Epithelial cell of prostate (primary cell): ENCODE measurements around the gene MBD2.
A peak's percentile ranks its signal among the peaks of the same experiment; 100 is the strongest.
"Not testable (repeated sequence)": the region's sequence is repeated elsewhere in the genome, so short reads cannot be mapped to it uniquely, and the experiment has no call there.

Experiments used
- DNase-seq: peaks from one replicate; pipeline ENCODE4 v3.0.0-alpha.2; 2011; ENCODE audit warnings: low read depth, low spot score
- H3K27ac ChIP-seq: fragments of 450-650 bp; 2 replicates; pipeline ENCODE4 v1.5.1; 2017; ENCODE audit warnings: mild to moderate bottlenecking

The MBD2 gene

GRCh38 chr18:54157646-54158385 lies 66.7 kb downstream of the MBD2 start:
- DNase-seq: no peak
- H3K27ac ChIP-seq: no peak overlapping the region

- no peak for DNase-seq
- H3K27ac ChIP-seq: no peak overlapping the region
Measured at GRCh38 chr18:54155412-54155811, 69.1 kb downstream of the MBD2 start.

GRCh38 chr18:54154231-54154630 lies 70.2 kb downstream of the MBD2 start:
- H3K27ac ChIP-seq: no peak overlapping the region

GRCh38 chr18:54151376-54151775 lies 73.1 kb downstream of the MBD2 start:
- H3K27ac ChIP-seq: peak overlapping the region; percentile 96
- no peak for DNase-seq

More at GRCh38 chr18:54154231-54154630, 70.2 kb downstream of the MBD2 start:
- no peak for DNase-seq

- H3K27ac ChIP-seq: peak overlapping the region; percentile 96
- peak; percentile 22 for DNase-seq
Measured at GRCh38 chr18:54150226-54150625, 74.2 kb downstream of the MBD2 start.

- H3K27ac ChIP-seq: peak overlapping the region; percentile 96
- peak; percentile 82 for DNase-seq
Measured at GRCh38 chr18:54149078-54149697, 75.3 kb downstream of the MBD2 start.

GRCh38 chr18:54148678-54149077 lies 75.8 kb downstream of the MBD2 start:
- DNase-seq: no peak
- peak overlapping the region; percentile 96 for H3K27ac ChIP-seq

- no peak for DNase-seq
- H3K27ac ChIP-seq: peak overlapping the region; percentile 96
Measured at GRCh38 chr18:54148151-54148550, 76.3 kb downstream of the MBD2 start.

GRCh38 chr18:54147439-54147838 lies 77.0 kb downstream of the MBD2 start:
- peak overlapping the region; percentile 96 for H3K27ac ChIP-seq
- DNase-seq: no peak

GRCh38 chr18:54141041-54141608 lies 83.3 kb downstream of the MBD2 start:
- no peak for DNase-seq
- peak overlapping the region; percentile 32 for H3K27ac ChIP-seq

- no peak for DNase-seq
- peak overlapping the region; percentile 32 for H3K27ac ChIP-seq
Measured at GRCh38 chr18:54140641-54141040, 83.8 kb downstream of the MBD2 start.

GRCh38 chr18:54135216-54135615 lies 89.3 kb downstream of the MBD2 start:
- DNase-seq: no peak
- H3K27ac ChIP-seq: no peak overlapping the region

- DNase-seq: no peak
- H3K27ac ChIP-seq: peak overlapping the region; percentile 46
Measured at GRCh38 chr18:54134053-54134452, 90.4 kb downstream of the MBD2 start.

GRCh38 chr18:54130631-54131030 lies 93.8 kb downstream of the MBD2 start:
- H3K27ac ChIP-seq: no peak overlapping the region
- DNase-seq: no peak

GRCh38 chr18:54130177-54130576 lies 94.3 kb downstream of the MBD2 start:
- DNase-seq: no peak
- H3K27ac ChIP-seq: no peak overlapping the region

- DNase-seq: no peak
- H3K27ac ChIP-seq: no peak overlapping the region
Measured at GRCh38 chr18:54129448-54130067, 94.9 kb downstream of the MBD2 start.

- H3K27ac ChIP-seq: no peak overlapping the region
- no peak for DNase-seq
Measured at GRCh38 chr18:54127759-54128378, 96.6 kb downstream of the MBD2 start.

GRCh38 chr18:54125429-54125828 lies 99.0 kb downstream of the MBD2 start:
- H3K27ac ChIP-seq: no peak overlapping the region
- no peak for DNase-seq

- DNase-seq, H3K27ac ChIP-seq: not testable (repeated sequence)
Measured at GRCh38 chr18:54123720-54124440, 100.6 kb downstream of the MBD2 start.

- no peak overlapping the region for H3K27ac ChIP-seq
- no peak for DNase-seq
Measured at GRCh38 chr18:54119524-54120019, 104.9 kb downstream of the MBD2 start.
